GM12801 (cell line): Measurements from ENCODE around the gene NAA25.

Experiments
- CTCF ChIP-seq: IDR thresholded peaks from one replicate; pipeline ENCODE4 v1.5.1; 2011; ENCODE audit warnings: control low read depth; ENCODE audit not compliant: insufficient read length; ENCODE audit errors: extremely low read depth

The NAA25 gene

GRCh38 chr12:112102127-112102526 is 6.5 kb downstream of the NAA25 start:
- no peak for TF ChIP-seq CTCF

GRCh38 chr12:112097641-112098040 is 10.9 kb downstream of the NAA25 start:
- no peak for TF ChIP-seq CTCF

GRCh38 chr12:112096667-112097066 is 11.9 kb downstream of the NAA25 start:
- no peak for TF ChIP-seq CTCF

GRCh38 chr12:112096070-112096469 is 12.5 kb downstream of the NAA25 start:
- no peak for TF ChIP-seq CTCF

- no peak for TF ChIP-seq CTCF
These were observed 17.0 kb downstream of the NAA25 start for GRCh38 chr12:112091563-112091962.

- TF ChIP-seq CTCF, result no peak
These were observed 20.7 kb downstream of the NAA25 start for GRCh38 chr12:112087851-112088250.

- no peak for TF ChIP-seq CTCF
These were observed 21.3 kb downstream of the NAA25 start for GRCh38 chr12:112087055-112087850.
